HG03342 (cell line): ENCODE measurements around the gene TIMM21.

Experiments
- ATAC-seq: cut with Tn5 transposase; IDR thresholded peaks from one replicate; pipeline ENCODE4 v1.9.1; 2021; ENCODE audit warnings: mild to moderate bottlenecking, moderate library complexity; ENCODE audit not compliant: unreplicated experiment

TIMM21 gene

DNA sequence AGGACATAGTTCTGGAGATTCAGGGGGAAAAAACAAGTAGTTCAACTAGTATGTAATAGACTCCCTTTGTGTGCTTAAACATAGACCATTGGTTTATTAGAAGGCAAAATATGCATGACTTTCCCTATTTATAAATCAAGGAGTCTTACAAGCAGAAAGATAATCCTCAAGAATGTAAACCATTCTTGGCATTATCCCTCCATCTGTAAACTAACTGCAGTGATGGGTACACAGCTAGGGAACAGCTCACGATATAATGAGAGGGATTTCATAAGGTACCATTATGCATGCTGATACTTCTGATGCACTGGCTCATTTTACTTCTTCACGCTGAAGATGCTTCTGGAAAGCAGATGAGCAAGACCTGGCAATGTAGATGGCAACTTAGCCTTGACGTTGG, 1.6 kb upstream of the TIMM21 start:
- ATAC-seq, result no peak

DNA sequence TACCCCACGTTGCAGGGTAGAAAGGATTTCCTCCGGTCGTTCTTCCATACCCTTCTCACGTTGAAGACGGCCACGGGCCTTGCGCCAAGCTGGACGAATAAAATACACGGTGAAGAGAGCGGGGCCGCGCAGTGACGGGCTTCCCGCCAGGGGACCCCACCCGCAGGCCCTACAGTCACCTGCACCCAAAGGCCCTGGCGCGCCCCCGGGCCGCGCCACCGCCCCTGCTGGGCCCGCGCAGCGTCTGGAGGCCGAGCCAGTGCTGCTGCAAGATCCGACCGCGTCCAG, 888 bp upstream of the TIMM21 start:
- ATAC-seq, result no peak

DNA sequence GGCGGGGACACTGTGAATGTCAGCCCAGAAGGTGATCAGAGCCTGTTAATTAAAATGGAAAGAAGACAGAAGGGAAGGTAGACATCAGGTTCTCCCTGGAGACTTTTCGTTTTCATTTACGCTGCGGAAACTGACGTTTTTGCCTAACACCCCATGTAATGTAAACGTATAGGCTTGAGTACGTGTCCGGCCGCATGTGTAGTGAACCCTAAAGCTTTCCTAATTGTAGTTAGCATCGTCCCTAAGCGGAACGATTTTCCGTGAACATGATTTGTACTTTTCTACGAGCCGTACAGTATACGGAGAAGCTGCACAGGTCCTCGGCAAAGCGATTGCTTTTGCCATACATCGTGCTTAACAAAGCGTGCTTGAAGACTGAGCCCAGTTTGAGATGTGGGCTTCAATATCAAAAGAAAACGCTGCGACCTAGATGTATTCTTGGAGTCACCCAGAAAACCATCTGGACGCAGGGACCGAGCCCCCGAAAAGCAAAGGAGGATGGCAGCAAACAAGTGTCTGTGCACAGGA, 284 bp downstream of the TIMM21 start:
- no peak for ATAC-seq

DNA sequence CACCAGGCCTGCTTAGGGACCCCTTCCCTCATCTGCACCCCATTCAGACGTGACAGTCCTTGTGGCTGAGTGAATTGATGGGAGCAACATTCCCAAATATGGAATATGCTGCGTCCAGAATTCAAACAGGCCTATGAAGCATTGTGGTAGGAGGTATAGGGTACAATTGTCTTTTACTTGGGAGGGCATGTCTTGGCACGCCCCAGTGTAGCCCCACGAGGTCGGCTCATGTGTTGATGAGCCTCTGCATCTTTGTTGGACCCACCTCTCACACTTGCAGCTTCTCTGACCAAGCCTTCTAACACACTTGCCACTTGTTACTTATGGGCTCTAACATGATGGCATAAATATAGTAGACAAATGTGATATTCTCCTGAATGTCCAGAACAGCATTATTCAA, 1.6 kb downstream of the TIMM21 start:
- ATAC-seq, result no peak

DNA sequence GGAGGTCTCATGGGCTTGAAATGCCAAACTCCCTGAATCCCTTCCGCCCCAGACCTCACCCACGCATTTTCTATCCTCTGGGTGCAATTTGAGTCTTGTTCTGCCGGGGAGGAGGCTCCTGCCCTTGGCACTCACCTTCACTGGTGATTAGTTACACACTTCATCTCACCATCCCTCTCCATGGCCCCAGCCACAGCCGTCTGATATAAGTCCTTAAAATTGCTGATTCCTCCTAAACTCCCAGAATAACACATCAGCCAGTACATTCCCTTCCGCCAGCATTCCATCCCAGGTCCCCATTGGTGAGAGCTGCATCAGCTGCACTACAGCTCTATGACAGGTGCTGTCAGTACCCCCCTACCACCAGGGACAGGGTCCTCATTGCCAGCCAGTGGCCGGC, 3.9 kb downstream of the TIMM21 start:
- ATAC-seq, result no peak

DNA sequence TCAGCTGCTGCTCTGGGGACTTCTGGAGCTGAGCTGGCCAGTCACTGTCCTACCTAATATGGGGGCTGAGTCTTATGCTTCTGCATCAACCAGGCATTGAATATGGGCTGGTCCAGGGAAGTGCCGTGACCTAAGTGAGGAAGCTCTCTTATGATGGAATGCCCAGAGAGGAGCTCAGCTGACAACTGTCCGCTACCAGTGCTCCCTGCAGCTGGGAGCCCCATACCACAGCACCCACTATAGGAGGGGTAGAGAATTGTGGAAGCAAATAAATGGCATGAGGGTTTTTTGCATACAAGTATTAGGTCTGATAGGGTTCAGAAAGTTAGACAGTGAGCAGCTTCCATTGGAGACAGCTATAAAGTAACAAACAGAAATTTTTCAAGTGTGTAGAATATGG, 4.5 kb downstream of the TIMM21 start:
- ATAC-seq, result no peak

DNA sequence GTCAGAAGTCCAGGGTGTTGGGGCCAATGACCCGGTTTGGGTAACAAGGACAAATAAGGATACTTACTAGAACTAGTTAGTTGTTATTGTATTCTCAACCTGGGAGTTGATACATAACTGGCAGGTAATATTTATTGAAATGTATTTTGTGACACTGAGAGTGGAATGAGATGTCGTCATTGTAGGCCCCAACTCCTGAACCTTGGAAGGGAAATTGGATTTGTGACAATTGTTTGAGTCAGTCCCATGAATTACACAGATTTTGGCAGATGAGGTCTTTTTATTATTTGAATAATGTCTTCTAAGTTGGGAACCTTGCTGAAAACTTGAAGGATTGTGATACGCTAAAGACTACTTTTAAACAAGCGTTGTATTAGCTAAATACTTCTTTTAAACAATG, 5.1 kb downstream of the TIMM21 start:
- ATAC-seq, result no peak

DNA sequence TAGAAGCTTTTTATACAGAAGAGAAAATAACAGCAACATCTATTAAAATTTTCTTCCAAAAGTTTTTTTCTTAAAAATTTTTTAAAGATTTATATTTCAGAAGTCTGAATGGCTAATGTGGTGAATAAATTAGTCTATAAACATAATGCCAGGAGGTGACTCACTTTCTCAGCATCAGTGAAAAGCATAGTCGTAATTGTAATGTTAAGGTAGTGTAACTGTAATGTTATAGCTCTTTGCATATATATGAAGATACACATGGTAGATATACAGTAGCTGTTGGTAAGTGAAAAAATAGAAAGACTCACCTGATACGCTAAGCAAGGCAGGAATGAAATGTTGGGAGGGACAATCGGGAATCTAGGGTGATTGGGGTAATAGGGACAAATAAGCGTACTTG, 5.5 kb downstream of the TIMM21 start:
- ATAC-seq, result no peak

DNA sequence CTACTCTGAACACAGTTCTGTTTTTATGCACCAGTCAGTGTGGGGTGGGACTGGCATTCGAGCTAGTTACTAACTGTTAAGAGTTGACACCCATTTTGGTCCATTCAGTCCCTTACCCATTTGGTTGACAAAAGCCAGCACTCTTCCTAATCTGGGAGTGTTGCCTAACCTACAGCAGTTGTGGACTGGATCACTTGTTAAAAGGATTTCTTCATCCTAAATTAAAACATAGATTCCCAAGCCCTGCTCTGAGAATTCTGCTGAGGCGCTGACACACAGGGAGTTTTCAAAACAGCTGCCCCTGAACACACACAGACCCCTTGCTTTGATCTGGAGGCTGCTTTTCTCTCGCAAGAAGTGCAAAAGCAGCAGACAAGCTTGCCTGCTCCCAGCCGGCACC, 6.4 kb downstream of the TIMM21 start:
- ATAC-seq, result no peak

DNA sequence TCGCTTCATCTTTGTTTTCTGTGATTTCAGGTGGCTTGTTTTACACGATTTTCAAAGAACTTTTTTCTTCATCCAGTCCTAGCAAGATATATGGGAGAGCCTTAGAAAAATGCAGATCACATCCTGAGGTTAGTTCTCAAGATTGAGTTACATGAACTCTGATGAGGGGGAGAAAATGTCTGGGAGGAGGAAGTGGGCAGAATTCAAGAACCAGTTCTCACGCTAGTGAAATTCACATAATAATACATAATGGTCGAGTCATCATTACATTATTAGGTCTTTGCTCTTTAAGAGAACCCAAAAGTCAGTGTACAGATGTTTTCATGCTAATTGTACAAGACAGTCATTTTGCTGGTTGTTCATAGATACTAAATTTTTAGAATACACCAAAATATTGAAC, 7.0 kb downstream of the TIMM21 start:
- ATAC-seq, result no peak

DNA sequence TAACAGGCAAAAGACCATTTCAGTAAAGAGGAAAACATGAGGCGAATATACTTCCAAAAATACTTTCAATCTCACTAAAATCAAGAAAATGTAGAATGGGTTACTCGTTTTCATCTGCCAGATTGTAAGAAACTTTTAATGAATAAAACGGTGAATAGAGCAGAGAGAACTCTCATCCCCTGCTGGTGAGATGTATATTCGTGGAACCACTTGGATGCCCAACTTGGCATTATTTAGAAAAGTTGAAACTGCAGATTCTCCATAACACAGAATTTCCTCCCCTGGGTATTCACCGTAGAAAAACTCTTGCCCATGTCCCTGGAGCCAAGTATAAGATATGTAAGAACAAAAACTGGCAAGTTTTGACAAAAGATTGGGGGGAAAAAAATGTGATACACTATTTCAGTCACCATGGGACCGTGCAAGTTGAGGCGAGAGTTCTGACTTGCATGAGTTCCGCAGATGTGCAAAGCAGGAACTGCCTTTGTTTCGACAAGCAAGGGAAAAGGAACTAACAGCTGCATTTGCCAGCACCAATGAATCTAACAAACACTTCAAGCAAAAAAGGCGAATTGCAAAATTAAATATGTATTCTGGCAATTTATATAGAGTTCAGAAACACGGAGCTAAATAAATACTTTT, 14.8 kb downstream of the TIMM21 start:
- ATAC-seq, result no peak

DNA sequence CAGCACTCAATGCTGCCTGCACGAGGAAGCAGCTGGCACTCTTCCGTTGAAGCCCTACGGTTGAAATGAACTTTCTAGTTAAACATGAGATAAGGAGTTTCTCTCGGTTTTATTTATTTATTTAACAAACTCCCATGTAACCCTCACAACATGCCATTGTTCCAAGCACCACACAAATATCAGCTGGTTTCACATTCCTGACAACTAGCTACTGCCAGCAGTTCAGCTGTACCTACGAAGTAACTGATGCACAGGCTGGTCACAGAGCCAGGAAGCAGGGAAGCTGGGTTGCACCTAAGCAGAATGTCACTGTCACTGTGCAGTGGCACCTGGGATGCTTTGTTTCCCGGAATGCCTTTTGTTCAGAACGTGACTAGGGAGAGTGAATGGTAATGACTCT, 18.1 kb downstream of the TIMM21 start:
- ATAC-seq, result no peak

DNA sequence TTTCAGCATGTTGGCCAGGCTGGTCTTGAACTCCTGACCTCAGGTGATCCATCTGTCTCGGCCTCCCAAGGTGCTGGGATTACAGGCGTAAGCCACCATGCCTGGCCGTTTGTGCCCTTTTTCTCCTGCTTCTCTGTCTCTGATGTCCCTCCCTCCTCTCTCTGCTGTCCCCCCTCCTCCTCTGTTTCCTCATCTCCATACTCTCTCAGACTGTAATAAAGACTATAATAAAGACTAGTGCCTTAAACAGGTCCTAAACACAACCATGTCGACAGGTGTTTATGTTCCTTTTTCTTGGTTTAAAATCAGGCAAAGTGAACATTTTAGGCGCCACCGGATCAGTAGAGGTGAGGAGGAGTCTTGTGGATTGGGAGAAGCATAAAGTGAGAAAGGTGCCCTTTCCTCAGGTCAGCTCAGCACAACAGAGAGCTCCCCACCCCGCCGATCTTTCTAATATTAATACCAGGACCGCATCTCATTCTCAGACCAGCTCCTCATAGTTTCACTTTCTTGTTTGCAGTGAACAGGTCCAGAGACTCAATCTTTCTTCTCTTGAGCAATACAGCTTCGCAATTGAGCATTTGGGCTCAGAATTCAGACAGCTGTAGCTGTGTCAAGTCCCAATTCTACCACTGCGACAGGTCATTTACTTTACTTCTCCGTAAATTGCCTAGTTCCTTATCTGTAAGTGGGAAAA, 23.7 kb downstream of the TIMM21 start:
- ATAC-seq, result peak; percentile 91

DNA sequence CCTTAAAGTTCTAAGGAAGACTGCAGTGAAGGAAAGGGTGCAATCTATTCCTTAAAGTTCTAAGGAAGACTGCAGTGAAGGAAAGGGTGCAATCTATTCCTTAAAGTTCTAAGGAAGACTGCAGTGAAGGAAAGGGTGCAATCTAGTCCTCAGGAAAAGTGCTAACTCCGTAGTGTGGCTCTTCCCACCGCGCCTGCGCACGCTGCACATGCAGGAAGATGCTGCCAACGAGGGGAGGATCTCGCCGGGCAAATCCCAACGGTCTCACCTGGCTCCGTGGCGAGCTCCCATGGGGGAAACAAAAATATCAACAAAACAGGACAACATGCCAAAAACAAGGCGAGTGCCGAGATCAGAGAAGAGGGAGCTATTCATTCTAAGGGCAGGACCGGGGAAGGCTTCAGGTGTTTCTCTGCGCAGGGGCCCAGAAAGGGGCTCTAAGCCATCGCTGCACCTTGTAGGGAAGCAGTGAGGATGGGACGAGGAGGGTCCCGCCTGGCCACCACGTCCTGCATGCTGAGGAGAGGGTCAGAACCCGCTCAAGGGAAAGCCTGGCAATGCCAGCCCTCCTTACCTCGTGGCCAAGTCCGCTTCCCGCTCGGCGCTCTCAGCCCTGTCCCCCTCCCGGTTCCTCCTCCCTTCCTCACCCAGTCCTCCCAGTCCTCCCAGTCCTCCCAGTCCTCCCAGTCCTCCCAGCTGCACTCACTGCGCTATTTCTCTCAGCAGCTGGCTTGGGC, 24.5 kb downstream of the TIMM21 start:
- ATAC-seq, result no peak

DNA sequence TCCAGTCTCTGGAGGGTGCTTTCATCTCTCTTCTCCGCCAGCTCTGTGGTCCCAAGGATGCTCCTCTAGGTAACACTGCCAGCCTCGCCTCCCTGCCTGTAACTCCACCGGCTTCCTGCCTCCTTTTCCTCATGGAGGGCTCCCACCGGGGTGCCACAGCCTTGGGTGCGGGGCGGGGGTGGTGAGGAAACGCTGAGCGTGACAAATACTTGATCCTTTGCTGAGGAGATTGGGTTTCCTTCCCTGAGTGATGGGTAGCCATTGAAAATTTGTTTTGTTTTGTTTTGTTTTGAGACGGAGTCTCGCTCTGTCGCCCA, 25.1 kb downstream of the TIMM21 start:
- no peak for ATAC-seq

DNA sequence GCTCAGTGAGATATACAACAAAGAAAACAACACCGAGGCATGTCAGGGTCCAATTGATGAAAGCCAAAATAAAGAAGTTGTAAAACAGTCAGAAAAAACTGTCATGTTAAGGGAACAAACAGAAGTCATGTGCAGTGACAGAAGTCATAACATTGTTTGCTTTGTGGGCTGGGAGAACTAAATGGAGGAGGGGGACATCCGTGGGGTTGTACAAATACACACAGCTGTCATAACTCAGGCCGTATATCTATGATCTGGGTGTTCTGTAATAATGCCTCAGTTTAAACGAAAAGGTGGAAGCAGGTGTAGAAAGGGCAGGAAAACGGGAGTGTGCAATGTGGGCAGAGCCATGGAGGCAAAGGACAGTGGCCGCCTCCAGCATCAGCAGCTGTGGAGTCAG, 27.3 kb downstream of the TIMM21 start:
- ATAC-seq, result no peak

DNA sequence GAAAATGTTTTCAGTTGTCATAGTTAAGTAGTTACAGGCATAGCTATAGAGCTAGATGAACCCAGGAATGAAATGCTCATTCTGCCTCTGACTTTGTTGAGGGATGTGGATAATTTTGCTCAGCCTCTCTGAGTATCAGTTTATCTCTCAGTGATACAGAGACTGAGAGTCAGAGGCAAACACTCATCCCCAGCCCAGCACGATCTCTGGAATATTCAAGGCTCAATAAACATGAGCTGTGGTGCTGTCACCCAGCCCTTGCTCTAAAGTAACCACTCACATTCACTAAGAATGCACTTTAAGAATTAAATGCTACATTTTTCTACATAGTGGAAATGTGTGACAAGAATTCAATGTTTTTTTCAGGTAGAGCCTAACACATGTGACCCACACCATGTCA, 30.6 kb downstream of the TIMM21 start:
- ATAC-seq, result no peak

DNA sequence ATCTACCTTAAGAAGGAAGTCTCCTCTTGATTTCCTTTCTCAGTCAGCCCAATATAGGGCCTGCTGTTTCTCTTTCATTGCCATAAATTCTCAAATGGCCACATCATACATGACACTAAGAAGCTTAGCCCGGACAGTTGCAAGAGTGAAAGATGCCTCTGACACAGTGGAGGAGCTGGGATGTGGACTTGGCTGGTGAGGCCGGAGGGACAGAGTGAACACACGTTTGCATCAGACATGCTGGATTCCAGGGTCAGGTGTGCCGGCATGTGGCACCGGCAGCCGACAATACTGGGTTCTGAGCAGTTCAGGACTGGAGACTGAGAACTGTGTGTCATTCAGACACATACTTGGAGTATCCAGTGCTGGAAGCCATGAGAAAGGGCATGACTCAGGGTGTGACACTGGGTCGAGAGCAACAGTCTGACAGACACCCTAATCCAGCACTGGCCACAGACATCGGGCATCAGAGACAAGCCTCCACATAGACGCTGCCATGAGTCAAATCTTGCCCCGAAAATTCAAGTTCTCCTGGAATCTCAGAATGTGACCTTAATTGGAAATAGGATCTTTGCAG, 31.4 kb downstream of the TIMM21 start:
- ATAC-seq, result no peak

DNA sequence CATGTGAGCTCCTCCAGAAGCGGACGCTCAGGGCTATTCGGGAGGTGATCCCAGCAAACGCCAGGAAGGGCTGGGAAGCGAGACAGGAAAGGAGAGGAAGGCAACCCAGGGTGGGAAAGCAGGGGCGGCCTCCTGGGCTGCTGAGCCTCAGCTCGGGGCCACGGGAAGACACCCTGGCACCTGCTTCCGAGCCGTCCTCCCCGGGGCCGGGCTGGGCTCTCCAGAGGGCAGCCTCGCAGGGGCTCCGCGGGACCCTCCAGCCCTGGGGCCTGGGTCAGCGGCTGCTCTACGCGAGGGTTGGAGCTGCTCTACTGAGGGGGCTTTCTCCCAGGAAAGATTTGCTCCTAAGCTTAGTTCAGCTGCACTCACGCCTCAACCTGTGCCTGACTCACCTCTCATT, 34.0 kb downstream of the TIMM21 start:
- no peak for ATAC-seq

DNA sequence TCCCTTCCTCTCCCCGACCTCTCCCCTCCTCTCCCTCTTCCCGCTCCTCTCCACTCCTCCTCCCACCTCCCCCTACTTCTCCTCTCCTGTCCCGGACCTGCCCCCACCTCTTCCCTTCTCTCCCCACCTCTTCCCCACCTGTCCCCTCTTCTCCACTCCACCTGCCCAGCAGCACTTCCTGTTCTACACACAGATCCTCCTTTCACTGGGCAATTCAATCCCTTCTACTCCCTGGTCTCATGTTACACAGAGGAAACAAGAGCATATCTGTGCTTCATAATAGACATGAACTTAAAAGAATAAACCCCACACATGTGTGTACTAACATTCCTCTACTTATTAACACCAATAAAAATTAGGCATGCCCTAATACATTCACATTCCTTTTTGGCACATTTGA, 34.8 kb downstream of the TIMM21 start:
- no peak for ATAC-seq

DNA sequence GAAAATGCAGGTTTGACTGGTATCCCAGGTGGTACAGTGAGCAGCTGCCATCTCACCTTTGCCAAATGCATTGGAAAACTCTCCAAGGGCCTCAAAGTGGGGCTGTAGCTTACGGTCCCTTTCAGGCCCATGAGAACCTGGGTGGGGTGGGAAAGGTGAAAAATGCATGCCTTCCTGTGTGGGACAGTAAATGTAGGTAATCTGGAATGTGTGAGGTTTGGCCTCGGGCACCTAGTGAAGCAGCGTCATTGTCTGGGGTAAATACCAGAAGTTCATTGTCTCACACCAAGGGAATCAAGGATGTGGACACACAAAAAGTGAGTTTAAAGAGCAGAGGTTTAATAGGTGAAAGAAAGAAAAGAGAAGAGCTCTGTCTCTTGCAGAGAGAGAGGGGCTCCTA, 36.6 kb downstream of the TIMM21 start:
- no peak for ATAC-seq

DNA sequence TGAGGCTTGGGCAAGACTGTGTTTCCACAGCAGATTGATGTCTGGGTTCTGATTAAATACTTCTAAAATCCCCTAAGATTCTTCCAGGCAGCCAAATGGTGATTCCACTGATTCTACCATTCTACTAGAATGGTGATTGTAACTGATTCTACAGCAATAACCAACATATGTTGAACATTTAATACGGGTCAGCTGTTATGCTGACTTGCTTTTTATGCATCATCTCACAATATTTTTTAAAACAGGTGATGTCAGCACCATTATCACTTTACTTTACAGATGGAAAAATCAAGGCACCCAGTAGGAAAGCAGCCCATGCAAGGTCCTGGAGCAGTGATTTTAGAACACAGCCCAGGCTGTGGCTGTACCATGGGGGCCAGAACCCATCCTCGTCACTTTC, 37.5 kb downstream of the TIMM21 start:
- no peak for ATAC-seq
